ENCODE data around the gene HEMGN.

DNA sequence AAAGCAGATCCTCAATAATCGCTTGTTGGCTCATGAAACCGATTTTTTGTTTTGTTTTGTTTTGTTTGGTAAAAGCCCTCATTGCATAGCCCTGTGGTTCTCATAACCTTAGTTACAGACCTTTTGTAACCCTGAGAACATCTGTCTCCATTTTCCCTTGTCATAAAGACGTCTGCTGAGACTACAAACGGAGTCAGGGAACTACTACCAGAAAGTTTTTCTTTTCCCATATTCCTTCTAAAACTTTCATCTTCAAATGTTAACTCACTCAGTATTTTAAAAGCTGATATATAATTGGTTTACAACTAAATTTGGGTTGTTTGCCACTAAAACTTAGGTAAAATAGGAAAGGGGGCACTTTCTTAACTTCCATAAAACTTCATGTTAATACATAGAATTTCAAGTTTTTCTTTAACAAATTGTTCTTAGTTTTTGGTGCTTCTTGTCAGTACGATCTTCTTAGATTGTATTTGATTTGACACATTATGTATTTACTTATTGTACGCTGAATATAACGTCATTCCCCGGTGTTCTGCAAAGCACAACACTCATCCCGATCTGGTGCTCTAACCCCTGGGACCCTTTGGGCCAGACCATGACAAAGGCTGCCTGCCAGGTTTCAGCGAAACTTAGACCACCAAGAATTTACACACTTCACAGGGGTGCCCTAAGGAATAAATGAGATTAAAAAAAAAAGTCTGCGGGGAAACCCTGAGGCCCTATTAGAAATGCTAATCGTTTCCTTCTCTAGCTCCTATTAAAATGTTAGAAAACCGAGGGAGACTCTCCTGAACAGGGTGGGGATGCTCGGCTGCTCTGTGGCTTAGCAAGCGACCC lies 44.1 kb upstream of the HEMGN start:
- TF ChIP-seq, protein P1, sequence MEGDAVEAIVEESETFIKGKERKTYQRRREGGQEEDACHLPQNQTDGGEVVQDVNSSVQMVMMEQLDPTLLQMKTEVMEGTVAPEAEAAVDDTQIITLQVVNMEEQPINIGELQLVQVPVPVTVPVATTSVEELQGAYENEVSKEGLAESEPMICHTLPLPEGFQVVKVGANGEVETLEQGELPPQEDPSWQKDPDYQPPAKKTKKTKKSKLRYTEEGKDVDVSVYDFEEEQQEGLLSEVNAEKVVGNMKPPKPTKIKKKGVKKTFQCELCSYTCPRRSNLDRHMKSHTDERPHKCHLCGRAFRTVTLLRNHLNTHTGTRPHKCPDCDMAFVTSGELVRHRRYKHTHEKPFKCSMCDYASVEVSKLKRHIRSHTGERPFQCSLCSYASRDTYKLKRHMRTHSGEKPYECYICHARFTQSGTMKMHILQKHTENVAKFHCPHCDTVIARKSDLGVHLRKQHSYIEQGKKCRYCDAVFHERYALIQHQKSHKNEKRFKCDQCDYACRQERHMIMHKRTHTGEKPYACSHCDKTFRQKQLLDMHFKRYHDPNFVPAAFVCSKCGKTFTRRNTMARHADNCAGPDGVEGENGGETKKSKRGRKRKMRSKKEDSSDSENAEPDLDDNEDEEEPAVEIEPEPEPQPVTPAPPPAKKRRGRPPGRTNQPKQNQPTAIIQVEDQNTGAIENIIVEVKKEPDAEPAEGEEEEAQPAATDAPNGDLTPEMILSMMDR (IDR thresholded peaks at IDR 0.05; ENCODE audit: insufficient read depth, low read length): no peak
- no peak for TF ChIP-seq POLR2AphosphoS5 (IDR thresholded peaks at IDR 0.05; ENCODE audit: low read depth)
- TF ChIP-seq, protein P2, sequence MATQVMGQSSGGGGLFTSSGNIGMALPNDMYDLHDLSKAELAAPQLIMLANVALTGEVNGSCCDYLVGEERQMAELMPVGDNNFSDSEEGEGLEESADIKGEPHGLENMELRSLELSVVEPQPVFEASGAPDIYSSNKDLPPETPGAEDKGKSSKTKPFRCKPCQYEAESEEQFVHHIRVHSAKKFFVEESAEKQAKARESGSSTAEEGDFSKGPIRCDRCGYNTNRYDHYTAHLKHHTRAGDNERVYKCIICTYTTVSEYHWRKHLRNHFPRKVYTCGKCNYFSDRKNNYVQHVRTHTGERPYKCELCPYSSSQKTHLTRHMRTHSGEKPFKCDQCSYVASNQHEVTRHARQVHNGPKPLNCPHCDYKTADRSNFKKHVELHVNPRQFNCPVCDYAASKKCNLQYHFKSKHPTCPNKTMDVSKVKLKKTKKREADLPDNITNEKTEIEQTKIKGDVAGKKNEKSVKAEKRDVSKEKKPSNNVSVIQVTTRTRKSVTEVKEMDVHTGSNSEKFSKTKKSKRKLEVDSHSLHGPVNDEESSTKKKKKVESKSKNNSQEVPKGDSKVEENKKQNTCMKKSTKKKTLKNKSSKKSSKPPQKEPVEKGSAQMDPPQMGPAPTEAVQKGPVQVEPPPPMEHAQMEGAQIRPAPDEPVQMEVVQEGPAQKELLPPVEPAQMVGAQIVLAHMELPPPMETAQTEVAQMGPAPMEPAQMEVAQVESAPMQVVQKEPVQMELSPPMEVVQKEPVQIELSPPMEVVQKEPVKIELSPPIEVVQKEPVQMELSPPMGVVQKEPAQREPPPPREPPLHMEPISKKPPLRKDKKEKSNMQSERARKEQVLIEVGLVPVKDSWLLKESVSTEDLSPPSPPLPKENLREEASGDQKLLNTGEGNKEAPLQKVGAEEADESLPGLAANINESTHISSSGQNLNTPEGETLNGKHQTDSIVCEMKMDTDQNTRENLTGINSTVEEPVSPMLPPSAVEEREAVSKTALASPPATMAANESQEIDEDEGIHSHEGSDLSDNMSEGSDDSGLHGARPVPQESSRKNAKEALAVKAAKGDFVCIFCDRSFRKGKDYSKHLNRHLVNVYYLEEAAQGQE (IDR thresholded peaks at IDR 0.05; ENCODE audit: insufficient replicate concordance, low read depth): no peak
- TF ChIP-seq SPI1 (IDR thresholded peaks at IDR 0.05; ENCODE audit: borderline replicate concordance, low read depth): no peak
